MG63 (cell line): Measurements from ENCODE around the gene ADAMTSL2. TPM values are rescaled to one million over a fixed set of nuclear protein-coding genes. Genes with fewer than 3 reads are reported as not detected.
"Not testable (repeated sequence)": the region's sequence is repeated elsewhere in the genome, so short reads cannot be mapped to it uniquely, and the experiment has no call there.

Experiments used
- DNase-seq: peaks from one replicate; pipeline ENCODE4 v3.0.0-alpha.2; 2020
- H3K27me3 ChIP-seq: fragments of 250-450 bp; sonication (Bioruptor Pico); 2 replicates; pipeline ENCODE4 v1.5.1; 2020; ENCODE audit warnings: mild to moderate bottlenecking, moderate library complexity
- H3K36me3 ChIP-seq: fragments of 250-450 bp; sonication (Bioruptor Pico); 2 replicates; pipeline ENCODE4 v1.5.1; 2020; ENCODE audit warnings: mild to moderate bottlenecking, moderate library complexity
- H3K4me3 ChIP-seq: fragments of 250-450 bp; sonication (Bioruptor Pico); 2 replicates; pipeline ENCODE4 v1.5.1; 2020; ENCODE audit warnings: mild to moderate bottlenecking, moderate library complexity
- H3K9me3 ChIP-seq: fragments of 250-450 bp; sonication (Bioruptor Pico); 2 replicates; pipeline ENCODE4 v1.5.1; 2020; ENCODE audit warnings: mild to moderate bottlenecking, moderate library complexity
- total RNA-seq: library from RNA; depleted of rRNA; stranded (reverse); fragments of >200 nt; shearing (Covaris generic); gene quantifications from 2 replicates; pipeline ENCODE4 v1.2.3, GENCODE V29; 2014; ENCODE audit warnings: low replicate concordance

The ADAMTSL2 gene
- total RNA-seq, 1 experiment from 2014 or later = 0.72 TPM

DNA sequence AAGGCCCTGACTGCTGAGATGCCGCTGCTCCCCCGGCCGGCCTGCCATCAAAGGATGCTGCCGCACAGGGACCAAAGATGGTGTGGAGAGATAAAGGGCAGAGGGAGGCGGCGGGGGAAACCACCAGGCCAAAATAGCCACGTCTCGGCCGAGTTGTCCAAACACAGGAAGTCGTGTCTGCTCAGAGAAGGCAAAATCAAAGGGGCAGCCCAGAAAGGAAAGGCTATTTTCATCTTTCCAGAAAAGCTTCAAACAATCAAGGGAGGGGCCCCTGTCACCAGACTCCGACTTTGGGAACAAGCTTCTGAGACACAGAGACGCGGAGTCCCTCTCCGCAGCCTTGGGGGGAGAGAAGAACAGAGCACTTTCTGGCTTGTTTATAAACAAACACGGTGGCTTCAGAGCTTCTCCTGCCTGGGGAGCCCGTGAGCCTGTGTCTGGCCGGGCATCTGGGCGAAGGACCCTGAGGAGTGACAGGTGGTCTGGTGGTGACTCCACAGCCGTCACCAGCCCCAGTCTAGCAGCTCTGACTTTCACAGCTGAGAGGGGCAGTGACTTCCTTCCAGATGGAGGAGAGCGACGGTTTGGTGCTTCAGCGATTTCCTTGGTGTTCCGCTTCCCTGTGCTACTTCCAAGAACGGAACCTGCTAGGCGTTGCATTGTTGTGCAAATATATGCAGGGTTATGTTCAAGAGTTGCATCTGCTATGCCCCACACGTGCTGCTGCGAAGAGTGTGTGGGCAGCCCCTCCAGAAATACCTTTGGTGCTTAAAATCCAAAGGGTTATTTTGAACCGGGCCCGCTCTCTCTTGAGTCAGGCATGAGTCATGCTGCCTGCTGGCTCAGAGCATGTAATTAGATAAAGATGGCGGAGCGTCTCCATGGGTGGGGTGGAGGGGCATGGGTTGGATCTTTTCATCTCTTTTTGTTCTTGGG is 24.0 kb downstream of the ADAMTSL2 start:
- no peaks in the 10 kb centered on the region; the same call in 1 of the 2 replicates for H3K27me3 ChIP-seq
- peak; percentile 85 for DNase-seq
- no peaks in the 10 kb centered on the region for H3K9me3 ChIP-seq
- H3K36me3 ChIP-seq = no peaks in the 10 kb centered on the region
- no peak overlapping the region for H3K4me3 ChIP-seq

DNA sequence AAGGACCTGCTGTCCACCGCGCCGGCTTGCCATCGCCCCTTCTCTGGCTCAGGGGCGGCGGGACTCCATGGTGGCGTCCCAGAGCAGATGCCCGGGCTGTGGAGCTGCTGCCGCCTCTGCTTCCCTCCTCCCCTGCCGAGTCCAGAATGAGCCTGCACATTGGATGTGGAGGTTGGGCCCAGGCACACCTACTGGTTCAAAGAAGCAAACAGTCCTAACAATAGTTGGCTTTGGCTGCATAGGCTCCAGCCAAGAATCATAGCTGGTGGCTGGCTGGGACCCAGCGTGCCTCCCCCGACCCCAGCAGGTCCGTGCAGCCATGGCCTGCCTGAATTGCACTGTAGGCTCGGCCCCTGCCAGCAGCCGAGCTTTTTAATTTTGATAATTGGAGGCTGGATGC is 25.8 kb downstream of the ADAMTSL2 start:
- Histone ChIP-seq H3K36me3 (no peaks in the 10 kb centered on the region), H3K9me3 (no peaks in the 10 kb centered on the region), H3K4me3 (no peak overlapping the region), H3K27me3 (no peaks in the 10 kb centered on the region; the same call in 1 of the 2 replicates)
- peak; percentile 67 for DNase-seq

DNA sequence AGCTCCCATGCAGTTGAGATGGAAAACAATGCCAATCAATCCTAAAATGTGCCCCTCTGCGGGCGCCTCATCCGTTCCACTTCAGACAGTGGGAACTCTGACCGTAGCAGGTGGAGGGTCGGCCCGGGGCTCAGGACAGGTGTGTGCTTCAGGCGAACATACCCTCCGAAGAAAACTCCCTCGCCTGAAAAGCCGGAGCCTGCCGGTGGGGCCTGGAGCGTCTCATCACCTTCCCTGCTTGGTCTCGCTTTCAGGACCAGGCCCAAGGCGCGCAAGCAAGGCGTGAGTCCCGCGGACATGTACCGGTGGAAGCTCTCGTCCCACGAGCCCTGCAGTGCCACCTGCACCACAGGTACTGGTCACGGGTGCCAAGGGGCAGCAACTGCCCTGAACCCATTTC is 26.4 kb downstream of the ADAMTSL2 start:
- no peak for DNase-seq
- Histone ChIP-seq H3K4me3 (no peak overlapping the region), H3K36me3 (no peaks in the 10 kb centered on the region), H3K27me3 (no peaks in the 10 kb centered on the region; the same call in 1 of the 2 replicates), H3K9me3 (no peaks in the 10 kb centered on the region)

DNA sequence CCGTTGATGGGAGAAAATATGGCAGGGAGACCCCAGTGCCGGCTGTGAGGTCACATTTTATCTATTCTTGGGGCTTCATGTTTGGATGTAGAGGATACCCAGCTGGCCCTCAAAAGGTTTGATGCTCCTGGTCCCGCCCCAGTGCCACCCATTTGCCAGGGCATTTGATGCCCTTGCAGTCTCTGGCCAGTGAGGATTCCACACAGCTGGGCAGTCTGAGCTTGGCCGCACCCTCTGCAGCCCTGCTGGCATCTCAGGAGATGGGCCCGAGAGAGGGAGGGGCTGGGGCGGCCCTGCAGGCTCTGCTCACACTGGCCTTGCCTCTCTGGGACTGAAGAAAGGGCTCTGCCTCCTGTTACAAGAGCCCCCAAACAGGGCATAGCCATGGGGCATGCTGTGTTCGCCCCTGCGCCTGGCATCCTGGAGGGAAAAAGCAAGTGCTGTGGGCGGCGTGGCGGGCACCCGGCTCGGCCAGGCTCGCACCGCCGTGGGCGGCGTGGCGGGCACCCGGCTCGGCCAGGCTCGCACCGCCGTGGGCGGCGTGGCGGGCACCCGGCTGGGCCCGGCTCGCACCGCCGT is 27.6 kb downstream of the ADAMTSL2 start:
- DNase-seq = peak; percentile 70
- no peaks in the 10 kb centered on the region for H3K9me3 ChIP-seq
- H3K27me3 ChIP-seq = no peaks in the 10 kb centered on the region; the same call in 1 of the 2 replicates
- H3K36me3 ChIP-seq = no peaks in the 10 kb centered on the region
- H3K4me3 ChIP-seq = no peak overlapping the region

DNA sequence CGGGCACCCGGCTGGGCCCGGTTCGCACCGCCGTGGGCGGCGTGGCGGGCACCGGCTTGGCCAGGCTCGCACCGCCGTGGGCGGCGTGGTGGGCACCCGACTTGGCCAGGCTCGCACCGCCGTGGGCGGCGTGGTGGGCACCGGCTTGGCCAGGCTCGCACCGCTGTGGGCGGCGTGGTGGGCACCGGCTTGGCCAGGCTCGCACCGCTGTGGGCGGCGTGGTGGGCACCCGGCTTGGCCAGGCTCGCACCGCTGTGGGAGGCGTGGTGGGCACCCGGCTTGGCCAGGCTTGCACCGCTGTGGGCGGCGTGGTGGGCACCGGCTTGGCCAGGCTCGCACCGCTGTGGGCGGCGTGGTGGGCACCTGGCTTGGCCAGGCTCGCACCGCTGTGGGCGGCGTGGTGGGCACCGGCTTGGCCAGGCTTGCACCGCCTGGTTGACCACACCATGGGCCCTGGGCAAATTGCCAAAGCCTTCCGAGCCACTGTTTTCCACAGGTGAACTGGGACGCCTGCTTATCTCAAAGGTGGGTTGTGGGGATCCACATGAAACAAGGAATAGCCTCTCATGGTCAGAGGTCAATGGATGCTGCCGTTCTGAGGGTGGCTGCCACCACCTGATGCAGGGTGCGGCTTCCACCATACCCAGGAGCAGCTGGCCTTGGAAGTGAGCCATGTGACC is 28.2 kb downstream of the ADAMTSL2 start:
- no peaks in the 10 kb centered on the region; the same call in 1 of the 2 replicates for H3K27me3 ChIP-seq

DNA sequence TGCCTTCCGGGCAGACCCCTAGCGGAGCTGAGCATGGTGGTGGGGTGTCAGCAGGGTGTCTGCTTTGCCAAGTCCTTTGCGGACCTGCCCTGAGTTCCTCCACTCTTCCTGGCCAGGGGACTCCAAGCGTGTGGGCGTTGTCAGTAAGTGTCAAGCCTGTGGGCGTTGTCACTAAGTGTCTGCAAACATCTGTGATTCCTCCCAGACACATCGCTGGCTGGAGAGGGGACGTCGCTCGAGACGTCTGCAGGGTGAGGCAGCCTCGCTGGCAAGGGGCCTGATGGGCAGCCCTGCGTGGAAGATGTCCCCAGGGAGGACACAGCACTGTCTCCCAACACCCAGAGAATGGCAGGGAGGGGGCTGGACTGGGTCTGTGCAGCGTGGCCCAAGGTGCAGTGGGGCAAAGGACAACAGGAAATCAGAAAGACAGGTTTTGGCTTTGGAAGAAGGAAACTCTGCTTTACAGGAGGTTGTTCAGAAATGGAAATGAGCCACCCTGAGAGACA is 28.8 kb downstream of the ADAMTSL2 start:
- no peak for DNase-seq

More for the DNA sequence above, 28.2 kb downstream of the ADAMTSL2 start:
- DNase-seq = no peak
- no peaks in the 10 kb centered on the region for H3K36me3 ChIP-seq
- no peaks in the 10 kb centered on the region for H3K9me3 ChIP-seq
- H3K4me3 ChIP-seq = no peak overlapping the region

DNA sequence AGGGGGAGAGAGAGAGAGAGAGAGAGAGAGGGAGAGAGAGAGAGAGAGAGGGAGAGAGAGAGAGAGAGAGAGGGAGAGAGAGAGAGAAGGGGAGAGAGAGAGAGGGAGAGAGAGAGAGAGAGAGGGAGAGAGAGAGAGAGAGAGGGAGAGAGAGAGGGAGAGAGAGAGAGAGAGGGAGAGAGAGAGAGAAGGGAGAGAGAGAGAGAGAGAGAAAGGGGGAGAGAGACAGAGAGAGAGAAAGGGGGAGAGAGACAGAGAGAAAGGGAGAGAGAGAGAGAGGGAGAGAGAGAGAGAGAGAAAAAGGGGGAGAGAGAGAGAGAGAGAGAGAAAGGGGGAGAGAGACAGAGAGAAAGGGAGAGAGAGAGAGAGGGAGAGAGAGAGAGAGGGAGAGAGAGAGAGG is 29.3 kb downstream of the ADAMTSL2 start:
- H3K4me3 ChIP-seq, H3K27me3 ChIP-seq, DNase-seq, H3K9me3 ChIP-seq, H3K36me3 ChIP-seq: not testable (repeated sequence)

More for the DNA sequence above, 28.8 kb downstream of the ADAMTSL2 start:
- Histone ChIP-seq H3K9me3 (no peaks in the 10 kb centered on the region), H3K4me3 (no peak overlapping the region), H3K27me3 (no peaks in the 10 kb centered on the region; the same call in 1 of the 2 replicates), H3K36me3 (no peaks in the 10 kb centered on the region)

DNA sequence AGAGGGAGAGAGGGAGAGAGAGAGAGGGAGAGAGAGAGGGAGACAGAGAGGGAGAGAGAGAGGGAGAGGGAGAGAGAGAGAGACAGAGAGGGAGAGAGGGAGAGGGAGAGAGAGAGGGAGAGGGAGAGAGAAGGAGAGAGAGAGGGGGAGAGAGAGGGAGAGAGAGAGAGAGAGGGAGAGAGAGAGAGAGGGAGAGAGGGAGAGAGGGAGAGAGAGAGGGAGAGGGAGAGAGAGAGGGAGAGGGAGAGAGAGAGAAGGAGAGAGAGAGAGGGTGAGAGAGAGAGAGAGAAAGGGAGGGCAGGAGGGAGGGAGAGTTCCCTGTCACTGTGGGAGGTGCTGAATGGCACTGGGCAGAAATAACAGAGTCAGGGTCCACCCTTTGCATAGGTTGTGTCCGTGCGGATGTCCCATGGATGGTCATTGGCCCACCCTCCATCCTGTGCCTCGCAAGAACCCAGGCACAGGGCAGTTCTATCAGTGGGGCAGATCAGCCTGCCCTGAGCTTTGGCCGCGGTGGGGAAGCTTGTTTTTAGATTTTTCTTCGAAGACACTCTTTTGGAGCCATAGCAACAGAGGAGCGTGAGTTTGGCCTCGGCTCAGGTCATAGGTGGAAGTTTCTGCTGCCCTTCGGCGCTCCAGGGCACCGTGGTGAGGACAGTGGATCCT is 30.1 kb downstream of the ADAMTSL2 start:
- Histone ChIP-seq H3K36me3 (no peaks in the 10 kb centered on the region), H3K27me3 (no peaks in the 10 kb centered on the region; the same call in 1 of the 2 replicates), H3K9me3 (no peaks in the 10 kb centered on the region), H3K4me3 (no peak overlapping the region)
- no peak for DNase-seq

DNA sequence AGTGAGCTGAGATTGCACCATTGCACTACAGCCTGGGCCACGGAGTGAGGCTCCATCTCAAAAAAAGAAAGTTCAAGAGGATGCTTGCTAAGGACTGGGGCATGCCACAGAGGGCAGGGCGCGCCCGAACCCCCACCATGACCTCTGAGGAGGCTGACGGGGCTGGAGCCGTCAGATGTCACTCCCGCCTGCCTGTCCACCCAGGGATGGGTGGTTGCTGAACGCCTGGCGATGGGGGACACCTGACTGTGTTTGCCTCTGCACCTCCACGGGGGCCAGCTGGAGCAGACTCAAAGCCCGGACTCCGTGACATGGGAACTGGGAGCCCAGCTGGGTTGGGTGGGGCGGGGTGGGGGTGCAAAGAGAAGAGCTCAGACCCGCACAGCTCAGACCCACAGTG is 31.9 kb downstream of the ADAMTSL2 start:
- no peaks in the 10 kb centered on the region for H3K9me3 ChIP-seq
- H3K4me3 ChIP-seq = no peak overlapping the region
- DNase-seq = no peak
- no peaks in the 10 kb centered on the region for H3K36me3 ChIP-seq
- H3K27me3 ChIP-seq = no peaks in the 10 kb centered on the region; the same call in 1 of the 2 replicates

DNA sequence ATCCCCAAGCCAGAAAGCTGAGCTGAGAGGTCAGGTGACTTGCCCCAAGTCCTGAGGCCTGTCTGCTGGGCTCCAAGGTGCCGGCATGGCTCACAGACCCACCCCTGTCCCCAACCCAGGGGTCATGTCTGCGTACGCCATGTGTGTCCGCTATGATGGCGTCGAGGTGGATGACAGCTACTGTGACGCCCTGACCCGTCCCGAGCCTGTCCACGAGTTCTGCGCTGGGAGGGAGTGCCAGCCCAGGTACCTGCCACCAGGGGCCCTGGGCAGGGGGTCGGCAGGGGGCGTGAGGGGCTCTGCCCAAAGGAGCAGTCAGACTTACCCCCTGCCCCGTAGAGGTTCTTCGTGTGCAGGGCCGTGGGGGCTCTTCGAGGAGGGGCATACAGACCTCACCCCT is 32.3 kb downstream of the ADAMTSL2 start:
- H3K36me3 ChIP-seq = no peaks in the 10 kb centered on the region
- H3K27me3 ChIP-seq = no peaks in the 10 kb centered on the region; the same call in 1 of the 2 replicates
- no peaks in the 10 kb centered on the region for H3K9me3 ChIP-seq
- no peak for DNase-seq
- no peak overlapping the region for H3K4me3 ChIP-seq

DNA sequence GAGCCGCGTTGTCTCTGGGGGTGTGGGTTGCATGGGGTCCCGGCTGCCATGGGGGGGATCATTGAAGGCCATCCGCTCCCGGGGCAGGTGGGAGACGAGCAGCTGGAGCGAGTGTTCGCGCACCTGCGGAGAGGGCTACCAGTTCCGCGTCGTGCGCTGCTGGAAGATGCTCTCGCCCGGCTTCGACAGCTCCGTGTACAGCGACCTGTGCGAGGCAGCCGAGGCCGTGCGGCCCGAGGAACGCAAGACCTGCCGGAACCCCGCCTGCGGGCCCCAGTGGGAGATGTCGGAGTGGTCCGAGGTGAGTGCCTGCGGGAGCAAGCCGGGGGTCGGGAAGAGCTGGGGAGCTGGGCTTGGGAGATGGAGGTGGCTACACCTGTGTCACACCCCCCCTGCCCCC is 33.7 kb downstream of the ADAMTSL2 start:
- Histone ChIP-seq H3K9me3 (no peaks in the 10 kb centered on the region), H3K4me3 (no peak overlapping the region), H3K36me3 (no peaks in the 10 kb centered on the region), H3K27me3 (no peaks in the 10 kb centered on the region)
- no peak for DNase-seq

DNA sequence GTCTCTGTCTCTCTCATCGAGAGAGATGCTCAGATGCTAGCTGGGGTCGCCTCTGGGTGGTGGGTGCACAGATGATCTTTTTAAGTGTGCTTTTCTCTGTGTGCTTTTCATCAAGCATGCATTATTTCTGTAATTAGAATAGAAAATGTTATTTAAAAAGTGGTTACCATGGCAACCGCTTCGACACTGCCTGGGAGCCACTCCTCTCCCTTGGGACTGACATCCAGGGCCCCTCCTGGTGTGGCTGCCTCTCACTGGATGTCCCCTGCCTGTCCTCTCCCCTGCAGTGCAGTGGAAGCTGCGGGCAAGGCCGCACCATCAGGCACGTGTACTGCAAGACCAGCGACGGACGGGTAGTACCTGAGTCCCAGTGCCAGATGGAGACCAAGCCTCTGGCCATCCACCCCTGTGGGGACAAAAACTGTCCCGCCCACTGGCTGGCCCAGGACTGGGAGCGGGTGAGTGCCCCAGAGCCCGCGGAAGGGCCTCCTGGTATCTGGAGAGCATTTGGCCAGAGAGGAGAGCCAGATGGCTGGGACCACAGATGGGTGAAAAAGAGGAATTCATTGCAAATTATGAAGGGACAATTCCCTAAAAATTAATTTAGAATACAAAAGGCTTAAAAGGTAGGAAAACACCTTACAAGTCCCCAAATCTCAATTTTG is 34.7 kb downstream of the ADAMTSL2 start:
- Histone ChIP-seq H3K27me3 (no peaks in the 10 kb centered on the region), H3K4me3 (no peak overlapping the region), H3K9me3 (no peaks in the 10 kb centered on the region), H3K36me3 (no peaks in the 10 kb centered on the region)
- DNase-seq = no peak

DNA sequence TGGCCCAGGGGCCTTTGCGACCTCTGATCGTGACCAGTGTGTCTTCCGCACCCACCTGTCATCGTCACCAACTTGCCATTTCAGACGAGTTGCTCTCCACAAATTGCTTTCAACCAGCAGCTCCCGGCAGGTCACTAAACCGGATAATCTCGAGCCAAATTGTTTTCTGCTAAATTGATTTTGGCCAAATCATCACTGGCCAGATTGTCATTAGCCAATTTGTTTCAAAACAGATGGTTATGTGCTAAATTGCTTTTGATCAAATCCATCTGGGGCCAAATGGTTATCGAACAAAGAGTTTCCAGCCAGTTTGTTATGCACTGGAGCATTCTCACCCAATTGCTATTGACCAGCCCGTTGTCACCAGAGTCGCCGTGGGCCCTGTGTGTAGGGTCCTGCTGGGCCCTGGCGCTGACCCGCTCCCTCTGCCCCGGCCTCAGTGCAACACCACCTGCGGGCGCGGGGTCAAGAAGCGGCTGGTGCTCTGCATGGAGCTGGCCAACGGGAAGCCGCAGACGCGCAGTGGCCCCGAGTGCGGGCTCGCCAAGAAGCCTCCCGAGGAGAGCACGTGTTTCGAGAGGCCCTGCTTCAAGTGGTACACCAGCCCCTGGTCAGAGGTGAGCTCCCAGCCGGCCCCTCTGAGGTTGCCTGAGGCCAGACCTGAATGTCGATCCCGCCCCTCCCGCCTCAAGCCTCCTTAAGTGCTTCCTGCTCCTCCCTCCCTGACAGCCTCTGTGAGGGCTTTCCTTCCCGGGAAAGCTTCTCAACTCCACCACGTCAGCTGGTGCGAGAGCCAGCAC is 35.6 kb downstream of the ADAMTSL2 start:
- H3K4me3 ChIP-seq = no peak overlapping the region
- H3K27me3 ChIP-seq = no peaks in the 10 kb centered on the region
- H3K9me3 ChIP-seq = no peaks in the 10 kb centered on the region
- H3K36me3 ChIP-seq = no peaks in the 10 kb centered on the region
- DNase-seq = no peak

DNA sequence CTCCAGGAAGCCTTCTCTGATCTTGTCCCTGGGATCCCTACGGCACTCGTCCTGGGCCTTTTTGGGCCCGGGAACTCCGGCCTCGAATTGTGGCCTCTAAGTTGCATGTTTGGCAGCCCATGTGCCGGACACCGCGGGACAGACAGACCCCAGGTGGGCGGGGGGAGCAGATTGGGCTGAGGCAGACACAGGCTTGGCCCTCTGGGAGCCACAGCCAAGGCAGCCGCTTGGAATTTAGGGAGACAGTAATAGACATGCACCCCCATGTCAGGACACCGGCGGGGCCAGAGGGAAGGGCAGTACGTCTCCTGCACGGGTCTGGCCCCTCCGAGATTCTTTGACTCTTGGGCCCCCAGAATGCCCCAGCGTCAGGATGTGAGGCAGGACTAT is 36.2 kb downstream of the ADAMTSL2 start:
- Histone ChIP-seq H3K27me3 (no peaks in the 10 kb centered on the region), H3K4me3 (no peak overlapping the region), H3K9me3 (no peaks in the 10 kb centered on the region), H3K36me3 (no peaks in the 10 kb centered on the region)
- no peak for DNase-seq

DNA sequence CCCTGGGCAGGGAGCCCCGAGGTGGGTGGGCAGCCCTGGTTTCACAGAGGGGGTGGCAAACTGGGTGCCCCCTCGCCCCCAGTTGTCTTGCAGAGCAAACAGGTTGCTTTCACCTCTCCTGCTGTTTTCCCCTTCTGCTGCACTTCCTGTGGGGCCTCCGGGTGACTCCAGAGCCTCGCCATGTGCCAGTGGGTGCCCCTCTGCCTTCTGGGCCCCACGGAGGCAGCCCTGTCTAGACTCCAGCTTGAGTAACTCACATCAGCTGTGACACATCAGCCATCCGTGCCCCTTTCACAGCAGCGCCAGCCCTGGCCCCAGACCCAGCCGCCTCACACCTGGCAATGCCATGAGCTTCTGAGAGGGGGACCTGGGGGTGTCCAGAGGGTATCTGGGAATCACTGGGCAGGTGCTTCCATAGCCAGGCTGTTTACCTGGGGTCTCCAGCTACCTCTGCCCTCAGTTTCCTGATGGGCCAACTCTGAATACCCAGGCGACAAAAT is 36.9 kb downstream of the ADAMTSL2 start:
- Histone ChIP-seq H3K36me3 (no peaks in the 10 kb centered on the region), H3K4me3 (no peak overlapping the region), H3K27me3 (no peaks in the 10 kb centered on the region), H3K9me3 (no peaks in the 10 kb centered on the region)
- DNase-seq = no peak
